Psoas muscle (tissue), 8 donors: ENCODE results near the gene FAM193A. TPM values are rescaled to one million over a fixed set of nuclear protein-coding genes. Genes with fewer than 3 reads are reported as not detected.
"Not testable (repeated sequence)": the region's sequence is repeated elsewhere in the genome, so short reads cannot be mapped to it uniquely, and the experiment has no call there.

Source experiments
- ATAC-seq, 4 donors: fragments of 200-7000 bp; cut with Tn5 transposase; one replicate each; pipeline ENCODE4 v1.9.1; 2020; ENCODE audit warnings: moderate library complexity in 3 of 4, mild to moderate bottlenecking in 2 of 4
- DNase-seq, 2 donors: peaks; one replicate each; pipeline ENCODE4 v3.0.0-alpha.2; 2020
- H3K27ac ChIP-seq: fragments of 200-600 bp; one replicate; pipeline ENCODE4 v1.8.0; 2022
- H3K27me3 ChIP-seq, 3 donors: fragments of 200-600 bp in 1 of 3; one replicate each; pipeline versions ENCODE4 v1.6.1 to v1.8.0; 2013 to 2022; ENCODE audit warnings: low read length in 2 of 3, mild to moderate bottlenecking in 2 of 3, moderate library complexity in 1 of 3; ENCODE audit not compliant: insufficient read depth in 3 of 3
- H3K36me3 ChIP-seq, 2 donors: fragments of 200-600 bp in 1 of 2; one replicate each; pipeline versions ENCODE4 v1.6.1 to v1.8.0; 2013 to 2022; ENCODE audit warnings: low read depth in 1 of 2, mild to moderate bottlenecking in 1 of 2, moderate library complexity in 1 of 2; ENCODE audit not compliant: insufficient read depth in 1 of 2
- H3K4me1 ChIP-seq: fragments of 200-600 bp; one replicate; pipeline ENCODE4 v1.8.0; 2022
- H3K4me3 ChIP-seq: fragments of 200-600 bp; one replicate; pipeline ENCODE4 v1.8.0; 2022; ENCODE audit warnings: mild to moderate bottlenecking
- H3K9me3 ChIP-seq: fragments of 200-600 bp; one replicate; pipeline ENCODE4 v1.8.0; 2022
- whole genome bisulfite sequencing, 3 donors: extraction: QIAGEN DNeasy Blood & Tissue Kit; methylation state at CpG; one replicate each; pipeline versions ENCODE4 v1.1.6 to v1.1.7; 2013; 5-methylcytosine and 5-hydroxymethylcytosine counted together
- intact Hi-C, 2 donors: fragments of 100-400 bp; cut with DNase I; formaldehyde crosslinking; loops; one replicate each; pipeline versions ENCODE4 v1.11.0 to v1.14.2; 2022
- polyA plus RNA-seq, 3 donors: library from polyadenylated mRNA; stranded (reverse); fragments of 200-250 nt; gene quantifications; one replicate each; pipeline ENCODE4 v1.2.3, GENCODE V29; 2013
- total RNA-seq, 4 donors: library from RNA; stranded (reverse); fragmentation: NEBNext Ultra II Directional in 2 of 4; extraction: Animal tissue kit (Norgen Biotek cat#: 25700) in 2 of 4; gene quantifications; one replicate each; pipeline versions ENCODE4 v1.2.1 to v1.2.4, GENCODE V29; 2021 to 2023
- TF ChIP-seq, protein P1 (sequence below): fragments of 200-600 bp; IDR thresholded peaks from one replicate; pipeline ENCODE4 v1.8.0; 2022; ENCODE audit warnings: antibody characterized with exemption
- donor health status: healthy with polysubstance abuse.
- donor health status: DM: no; HTN: no; CAD: no; lungs with moderate emphysema.
- donor health status: Bipolar disorder and iron deficiency.
- donor health status: healthy.
- donor health status: DM: yes; HTN: yes; CAD: no.
- donor health status: DM: no; HTN: no; CAD: no.
- donor health status: DM: no; HTN: no; CAD: no.
- donor health status: DM: yes; HTN: yes; CAD: no.

Gene FAM193A
- total and polyA plus RNA-seq, 7 donors = 7.5 to 20.0 (median 14.6) TPM

DNA sequence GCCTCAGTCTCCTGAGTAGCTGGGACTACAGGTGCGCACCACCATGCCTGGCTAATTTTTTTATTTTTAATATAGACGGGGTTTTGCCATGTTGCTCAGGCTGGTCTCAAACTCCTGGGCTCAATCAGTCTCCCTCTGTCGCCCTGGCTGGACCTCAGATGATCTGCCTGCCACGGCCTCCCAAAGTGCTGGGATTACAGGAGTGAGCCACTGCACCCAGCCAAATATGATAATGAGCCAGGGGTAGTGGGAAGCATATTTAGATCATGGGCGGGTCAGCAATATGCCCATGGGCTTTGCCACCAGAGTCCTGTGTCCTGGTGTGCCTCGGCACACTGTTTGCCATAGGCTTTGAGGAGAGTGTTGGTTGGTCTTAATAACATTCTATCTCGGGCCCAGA lies 71.8 kb downstream of the FAM193A start:
- WGBS, 3 donors = 53 to 74% (median 54%) methylated on average over 7 of the region's 7 CpGs
- no peaks in the 10 kb centered on the region for H3K36me3 ChIP-seq
- ATAC-seq (peak in 1 of 4 donors; percentile 30), DNase-seq (no peak)
- peaks cover 42% of the 10 kb centered on the region for H3K4me1 ChIP-seq
- H3K9me3 ChIP-seq = no peaks in the 10 kb centered on the region
- TF ChIP-seq, protein P1, sequence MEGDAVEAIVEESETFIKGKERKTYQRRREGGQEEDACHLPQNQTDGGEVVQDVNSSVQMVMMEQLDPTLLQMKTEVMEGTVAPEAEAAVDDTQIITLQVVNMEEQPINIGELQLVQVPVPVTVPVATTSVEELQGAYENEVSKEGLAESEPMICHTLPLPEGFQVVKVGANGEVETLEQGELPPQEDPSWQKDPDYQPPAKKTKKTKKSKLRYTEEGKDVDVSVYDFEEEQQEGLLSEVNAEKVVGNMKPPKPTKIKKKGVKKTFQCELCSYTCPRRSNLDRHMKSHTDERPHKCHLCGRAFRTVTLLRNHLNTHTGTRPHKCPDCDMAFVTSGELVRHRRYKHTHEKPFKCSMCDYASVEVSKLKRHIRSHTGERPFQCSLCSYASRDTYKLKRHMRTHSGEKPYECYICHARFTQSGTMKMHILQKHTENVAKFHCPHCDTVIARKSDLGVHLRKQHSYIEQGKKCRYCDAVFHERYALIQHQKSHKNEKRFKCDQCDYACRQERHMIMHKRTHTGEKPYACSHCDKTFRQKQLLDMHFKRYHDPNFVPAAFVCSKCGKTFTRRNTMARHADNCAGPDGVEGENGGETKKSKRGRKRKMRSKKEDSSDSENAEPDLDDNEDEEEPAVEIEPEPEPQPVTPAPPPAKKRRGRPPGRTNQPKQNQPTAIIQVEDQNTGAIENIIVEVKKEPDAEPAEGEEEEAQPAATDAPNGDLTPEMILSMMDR = no peak
- intact Hi-C loops = no loop called here
- no peak overlapping the region for H3K4me3 ChIP-seq
- H3K27me3 ChIP-seq = no peaks in the 10 kb centered on the region
- H3K27ac ChIP-seq = no peak overlapping the region

GRCh38 chr4:2615821-2616220 lies 79.4 kb downstream of the FAM193A start:
- H3K27ac ChIP-seq = no peak overlapping the region
- H3K4me3 ChIP-seq = no peak overlapping the region
- no peaks in the 10 kb centered on the region for H3K36me3 ChIP-seq
- H3K27me3 ChIP-seq = no peaks in the 10 kb centered on the region
- H3K4me1 ChIP-seq = peaks cover 35% of the 10 kb centered on the region
- WGBS, 3 donors = 93 to 100% (median 94%) methylated on average over 14 of the region's 14 CpGs
- intact Hi-C loops = no loop called here
- no peaks in the 10 kb centered on the region for H3K9me3 ChIP-seq
- TF ChIP-seq, protein P1 = no peak
- DNase-seq = no peak
- peak in 1 of 4 donors; percentile 12 for ATAC-seq

DNA sequence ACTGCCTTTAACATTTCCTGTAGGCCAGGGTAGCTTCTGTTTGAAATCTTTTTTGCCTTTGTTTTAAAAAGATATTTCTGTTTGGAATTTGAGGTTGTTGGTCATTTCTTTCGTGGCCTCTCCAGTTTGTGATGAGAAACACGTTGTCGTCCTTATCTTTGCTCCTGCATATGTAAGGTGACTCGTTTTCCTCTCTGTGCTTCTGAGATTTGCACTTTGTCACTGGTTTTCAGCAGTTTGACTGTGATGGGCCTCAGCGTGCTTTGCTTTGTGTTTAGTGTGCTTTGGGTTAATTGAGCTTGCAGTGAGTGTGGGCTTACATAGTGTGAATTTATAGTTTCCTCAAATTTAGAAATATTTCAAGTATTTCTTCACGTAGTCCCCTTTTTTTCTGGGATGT lies 81.5 kb downstream of the FAM193A start:
- DNase-seq (no peak), ATAC-seq (no peak)
- 83 to 89% (median 87%) methylated on average over 6 of the region's 6 CpGs for WGBS, 3 donors
- no peaks in the 10 kb centered on the region for H3K36me3 ChIP-seq
- H3K27ac ChIP-seq = no peak overlapping the region
- no peaks in the 10 kb centered on the region for H3K27me3 ChIP-seq
- no peaks in the 10 kb centered on the region for H3K9me3 ChIP-seq
- TF ChIP-seq, protein P1 = no peak
- intact Hi-C loops = no loop called here
- peaks cover 28% of the 10 kb centered on the region for H3K4me1 ChIP-seq
- no peak overlapping the region for H3K4me3 ChIP-seq

GRCh38 chr4:2618729-2619128 lies 82.3 kb downstream of the FAM193A start:
- intact Hi-C loops, H3K27me3 ChIP-seq, H3K4me3 ChIP-seq, H3K9me3 ChIP-seq, H3K36me3 ChIP-seq, H3K27ac ChIP-seq, ATAC-seq, DNase-seq: not testable (repeated sequence)
- WGBS, 3 donors = 89 to 96% (median 90%) methylated on average over 9 of the region's 9 CpGs
- peaks cover 30% of the 10 kb centered on the region for H3K4me1 ChIP-seq

DNA sequence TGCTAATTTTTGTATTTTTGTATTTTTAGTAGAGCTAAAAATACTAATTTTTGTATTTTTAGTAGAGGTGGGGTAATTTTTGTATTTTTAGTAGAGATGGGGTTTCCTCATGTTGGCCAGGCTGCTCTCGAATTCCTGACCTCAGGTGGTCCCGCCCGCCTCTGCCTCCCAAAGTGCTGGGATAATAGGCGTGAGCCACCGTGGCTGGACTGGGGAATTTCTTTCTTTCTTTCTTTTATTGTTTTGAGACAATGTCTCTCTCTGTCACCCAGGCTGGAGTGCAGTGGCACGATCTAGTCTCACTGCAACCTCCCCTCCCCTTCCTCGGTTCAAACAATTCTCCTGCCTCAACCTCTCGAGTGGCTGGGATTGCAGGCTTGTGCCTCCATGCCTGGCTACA lies 83.0 kb downstream of the FAM193A start:
- 88 to 94% (median 91%) methylated on average over 8 of the region's 8 CpGs for WGBS, 3 donors
- ATAC-seq = no peak
- peaks cover 28% of the 10 kb centered on the region for H3K4me1 ChIP-seq

More for the DNA sequence above, 83.0 kb downstream of the FAM193A start:
- intact Hi-C loops = no loop called here
- Histone ChIP-seq H3K4me3 (no peak overlapping the region), H3K36me3 (no peaks in the 10 kb centered on the region), H3K27ac (no peak overlapping the region), H3K9me3 (no peaks in the 10 kb centered on the region), H3K27me3 (no peaks in the 10 kb centered on the region)
- no peak for DNase-seq
- TF ChIP-seq, protein P1 = no peak
